Neural cell (in vitro differentiated cells): ENCODE results near the gene LRRC52. TPM values are rescaled to one million over a fixed set of nuclear protein-coding genes. Genes with fewer than 3 reads are reported as not detected.

Experiments
- H2AFZ ChIP-seq: fragments of 200-600, 300-800 bp; sonication (generic), shearing (Covaris generic); 2 replicates; pipeline ENCODE4 v1.6.0; 2014; ENCODE audit warnings: low read depth, mild to moderate bottlenecking, antibody characterized with exemption, low read length, moderate library complexity
- H3F3A ChIP-seq: fragments of 200-600 bp; shearing (Covaris generic); 2 replicates; pipeline ENCODE4 v1.6.1; 2016; ENCODE audit warnings: mild to moderate bottlenecking, moderate library complexity, mixed read lengths, antibody characterized with exemption, low read length; ENCODE audit not compliant: insufficient read depth, poor library complexity, severe bottlenecking
- H3K27ac ChIP-seq: fragments of 200-600, 300-800 bp; sonication (generic), shearing (Covaris generic); 2 replicates; pipeline ENCODE4 v1.5.1; 2014; ENCODE audit warnings: mild to moderate bottlenecking, low read length, moderate library complexity
- H3K27me3 ChIP-seq: fragments of 300-800, 200-600 bp; sonication (generic), shearing (Covaris generic); 2 replicates; pipeline ENCODE4 v1.6.0; 2014; ENCODE audit warnings: mild to moderate bottlenecking, low read depth, low read length, moderate library complexity; ENCODE audit not compliant: insufficient read depth
- H3K36me3 ChIP-seq: fragments of 300-800, 200-600 bp; sonication (generic), shearing (Covaris generic); 2 replicates; pipeline ENCODE4 v1.5.1; 2014; ENCODE audit warnings: mild to moderate bottlenecking, antibody characterized with exemption, low read length, moderate library complexity; ENCODE audit not compliant: insufficient read depth
- H3K4me2 ChIP-seq: fragments of 300-800, 200-600 bp; sonication (generic), shearing (Covaris generic); 2 replicates; pipeline ENCODE4 v1.6.0; 2014; ENCODE audit warnings: mild to moderate bottlenecking, low read length
- H3K4me3 ChIP-seq: fragments of 300-800, 200-600 bp; sonication (generic), shearing (Covaris generic); 2 replicates; pipeline ENCODE4 v1.5.1; 2014; ENCODE audit warnings: mild to moderate bottlenecking, low read length, moderate library complexity
- H3K79me2 ChIP-seq: fragments of 200-600 bp; shearing (Covaris generic); replicated peaks from 2 replicates; pipeline ENCODE4 v1.6.0; 2014; ENCODE audit warnings: mild to moderate bottlenecking, low read length, moderate library complexity; ENCODE audit not compliant: insufficient read depth
- H3K9ac ChIP-seq: fragments of 300-800, 200-600 bp; sonication (generic), shearing (Covaris generic); 2 replicates; pipeline ENCODE4 v1.6.1; 2016; ENCODE audit warnings: mild to moderate bottlenecking, low read length, mixed read lengths
- H3K9me2 ChIP-seq: fragments of 200-600 bp; shearing (Covaris generic); 2 replicates; pipeline ENCODE4 v1.6.1; 2016; ENCODE audit warnings: mild to moderate bottlenecking, low read length, mixed read lengths; ENCODE audit not compliant: insufficient read depth
- H3K9me3 ChIP-seq: fragments of 200-600, 300-800 bp; sonication (generic), shearing (Covaris generic); 2 replicates; pipeline ENCODE4 v1.6.1; 2016; ENCODE audit warnings: mild to moderate bottlenecking, mixed run types, low read length, moderate library complexity, mixed read lengths
- H4K20me1 ChIP-seq: fragments of 200-600 bp; shearing (Covaris generic); 2 replicates; pipeline ENCODE4 v1.6.1; 2016; ENCODE audit warnings: mild to moderate bottlenecking, mixed run types; ENCODE audit not compliant: insufficient read depth
- CTCF ChIP-seq: fragments of 450-650 bp; IDR thresholded peaks from 2 replicates; pipeline ENCODE4 v1.5.1; 2014; ENCODE audit warnings: antibody characterized with exemption, mild to moderate bottlenecking, moderate library complexity; ENCODE audit not compliant: poor library complexity, severe bottlenecking
- EP300 ChIP-seq: fragments of 450-650 bp; conservative IDR thresholded peaks from 2 replicates; pipeline ENCODE4 v1.6.1; 2014; ENCODE audit warnings: antibody characterized with exemption, mild to moderate bottlenecking, moderate library complexity; ENCODE audit not compliant: poor library complexity, severe bottlenecking
- EZH2 ChIP-seq: fragments of 200-600, 300-800 bp; shearing (Covaris generic), sonication (generic); IDR thresholded peaks from 2 replicates; pipeline ENCODE4 v1.6.1; 2014; ENCODE audit warnings: antibody characterized with exemption, low read length, borderline replicate concordance, mild to moderate bottlenecking; ENCODE audit not compliant: insufficient read depth, poor library complexity, severe bottlenecking
- MXI1 ChIP-seq: fragments of 450-650 bp; conservative IDR thresholded peaks from 2 replicates; pipeline ENCODE4 v1.6.1; 2014; ENCODE audit warnings: antibody characterized with exemption, mild to moderate bottlenecking; ENCODE audit not compliant: poor library complexity, severe bottlenecking
- POLR2AphosphoS5 ChIP-seq: IDR thresholded peaks from 2 replicates; pipeline ENCODE4 v1.6.1; 2012
- RAD21 ChIP-seq: fragments of 450-650 bp; conservative IDR thresholded peaks from 2 replicates; pipeline ENCODE4 v1.6.1; 2014; ENCODE audit warnings: antibody characterized with exemption, mild to moderate bottlenecking, moderate library complexity
- REST ChIP-seq: IDR thresholded peaks from 2 replicates; pipeline ENCODE4 v1.6.1; 2012; ENCODE audit warnings: borderline replicate concordance
- SMC3 ChIP-seq: fragments of 450-650 bp; conservative IDR thresholded peaks from 2 replicates; pipeline ENCODE4 v1.6.1; 2014; ENCODE audit warnings: antibody characterized with exemption, mild to moderate bottlenecking, moderate library complexity; ENCODE audit not compliant: poor library complexity
- TAF1 ChIP-seq: IDR thresholded peaks from 2 replicates; pipeline ENCODE4 v1.6.1; 2012; ENCODE audit warnings: low read depth
- polyA plus RNA-seq: library from polyadenylated mRNA; depleted of rRNA; stranded (reverse); fragments of >200 nt; gene quantifications from 2 replicates; pipeline ENCODE4 v1.2.3, GENCODE V29; 2014

Gene LRRC52
- polyA plus RNA-seq, 1 donor from 2014 or later = not detected

GRCh38 chr1:165497069-165498013 is 46.5 kb upstream of the LRRC52 start:
- Histone ChIP-seq H2AFZ (no peak overlapping the region), H3K27ac (no peak overlapping the region), H3K79me2 (no peaks in the 10 kb centered on the region), H3K9ac (no peak overlapping the region), H3K4me2 (no peak overlapping the region), H3F3A (no peaks in the 10 kb centered on the region), H3K27me3 (no peaks in the 10 kb centered on the region), H3K9me3 (no peaks in the 10 kb centered on the region), H3K9me2 (no peaks in the 10 kb centered on the region), H4K20me1 (no peaks in the 10 kb centered on the region), H3K4me3 (no peak overlapping the region), H3K36me3 (no peaks in the 10 kb centered on the region)
- TF ChIP-seq CTCF (no peak), MXI1 (no peak), REST (no peak), TAF1 (no peak), POLR2AphosphoS5 (no peak), EP300 (no peak), SMC3 (no peak), EZH2 (no peak), RAD21 (no peak)

- no peaks in the 10 kb centered on the region for H3K9me2 ChIP-seq
- H4K20me1 ChIP-seq = no peaks in the 10 kb centered on the region
- no peaks in the 10 kb centered on the region for H3K27me3 ChIP-seq
- H3K4me2 ChIP-seq = no peak overlapping the region
- H3F3A ChIP-seq = no peaks in the 10 kb centered on the region
- TF ChIP-seq REST (no peak), MXI1 (no peak), EZH2 (no peak), POLR2AphosphoS5 (no peak), RAD21 (no peak), CTCF (no peak), EP300 (no peak), SMC3 (no peak), TAF1 (no peak)
- H3K36me3 ChIP-seq = no peaks in the 10 kb centered on the region
- no peak overlapping the region for H3K4me3 ChIP-seq
- no peak overlapping the region for H2AFZ ChIP-seq
- no peaks in the 10 kb centered on the region for H3K79me2 ChIP-seq
- H3K9ac ChIP-seq = no peak overlapping the region
- H3K27ac ChIP-seq = no peak overlapping the region
- no peaks in the 10 kb centered on the region for H3K9me3 ChIP-seq
Measured at GRCh38 chr1:165501330-165501969, 42.4 kb upstream of the LRRC52 start.
